H9 (cell line): ENCODE results near the gene SORCS2. TPM values are rescaled to one million over a fixed set of nuclear protein-coding genes. Genes with fewer than 3 reads are reported as not detected.

Experiments used
- DNase-seq: peaks from one replicate; pipeline ENCODE4 v3.0.0-alpha.2; 2017
- H2AFZ ChIP-seq: one replicate; pipeline ENCODE4 v1.6.1; 2013; ENCODE audit warnings: mild to moderate bottlenecking, low read length, control low read depth, moderate library complexity
- H2AK5ac ChIP-seq: 2 replicates; pipeline ENCODE4 v1.6.1; 2013; ENCODE audit warnings: low read length, control low read depth, mixed read lengths; ENCODE audit not compliant: insufficient read length
- H2BK120ac ChIP-seq: one replicate; pipeline ENCODE4 v1.6.1; 2013; ENCODE audit warnings: low read depth, mild to moderate bottlenecking, low read length, control low read depth, inconsistent platforms; ENCODE audit not compliant: poor library complexity, severe bottlenecking
- H2BK12ac ChIP-seq: 2 replicates; pipeline ENCODE4 v1.6.1; 2013; ENCODE audit warnings: low read length, control low read depth, mixed read lengths, low read depth; ENCODE audit not compliant: insufficient read length
- H2BK15ac ChIP-seq: 2 replicates; pipeline ENCODE4 v1.6.1; 2013; ENCODE audit warnings: low read depth, low read length, control low read depth
- H2BK20ac ChIP-seq: one replicate; pipeline ENCODE4 v1.6.1; 2013; ENCODE audit warnings: low read depth, mild to moderate bottlenecking, low read length, control low read depth, inconsistent platforms; ENCODE audit not compliant: poor library complexity, severe bottlenecking
- H2BK5ac ChIP-seq: 2 replicates; pipeline ENCODE4 v1.6.1; 2013; ENCODE audit warnings: low read length, control low read depth, mixed read lengths; ENCODE audit not compliant: insufficient read length
- H3K14ac ChIP-seq: 2 replicates; pipeline ENCODE4 v1.6.1; 2013; ENCODE audit warnings: low read length, control low read depth; ENCODE audit not compliant: insufficient read depth
- H3K18ac ChIP-seq: 2 replicates; pipeline ENCODE4 v1.6.1; 2013; ENCODE audit warnings: low read depth, mild to moderate bottlenecking, mixed read lengths, low read length, control low read depth; ENCODE audit not compliant: insufficient read length
- H3K23ac ChIP-seq: 2 replicates; pipeline ENCODE4 v1.6.1; 2013; ENCODE audit warnings: low read length, control low read depth, mixed read lengths, low read depth; ENCODE audit not compliant: insufficient read length
- H3K23me2 ChIP-seq: 2 replicates; pipeline ENCODE4 v1.6.1; 2013; ENCODE audit warnings: low read depth, mild to moderate bottlenecking, mixed read lengths, low read length, control low read depth; ENCODE audit not compliant: insufficient read length, poor library complexity, severe bottlenecking
- H3K27ac ChIP-seq: 2 replicates; pipeline ENCODE4 v1.5.1; 2013; ENCODE audit warnings: low read length, control low read depth, mixed read lengths, low read depth; ENCODE audit not compliant: insufficient read length
- H3K27me3 ChIP-seq: 2 replicates; pipeline ENCODE4 v1.6.1; 2013; ENCODE audit warnings: low read length, control low read depth, inconsistent platforms; ENCODE audit not compliant: insufficient read depth
- H3K4ac ChIP-seq: 2 replicates; pipeline ENCODE4 v1.6.1; 2013; ENCODE audit warnings: low read depth, mild to moderate bottlenecking, control low read depth, inconsistent platforms, low read length, moderate library complexity
- H3K4me1 ChIP-seq: 2 replicates; pipeline ENCODE4 v1.6.1; 2013; ENCODE audit warnings: low read length, control low read depth, inconsistent platforms; ENCODE audit not compliant: insufficient read depth
- H3K4me2 ChIP-seq: 2 replicates; pipeline ENCODE4 v1.6.1; 2013; ENCODE audit warnings: low read length, control low read depth, mixed read lengths; ENCODE audit not compliant: insufficient read length, insufficient read depth
- H3K56ac ChIP-seq: 2 replicates; pipeline ENCODE4 v1.6.1; 2013; ENCODE audit warnings: low read depth, mild to moderate bottlenecking, mixed read lengths, low read length, control low read depth; ENCODE audit not compliant: insufficient read length
- H3K79me1 ChIP-seq: 2 replicates; pipeline ENCODE4 v1.6.1; 2013; ENCODE audit warnings: low read depth, mild to moderate bottlenecking, moderate library complexity, low read length, control low read depth, inconsistent platforms; ENCODE audit not compliant: insufficient read depth, poor library complexity, severe bottlenecking
- H3K79me2 ChIP-seq: 2 replicates; pipeline ENCODE4 v1.6.1; 2013; ENCODE audit warnings: low read length, control low read depth, inconsistent platforms; ENCODE audit not compliant: insufficient read depth
- H3K9ac ChIP-seq: 2 replicates; pipeline ENCODE4 v1.6.1; 2013; ENCODE audit warnings: low read length, control low read depth, mixed read lengths; ENCODE audit not compliant: insufficient read length; ENCODE audit errors: extremely low read depth
- H3K9me3 ChIP-seq: one replicate; pipeline ENCODE4 v1.6.1; 2013; ENCODE audit warnings: low read depth, low read length, inconsistent platforms; ENCODE audit not compliant: control insufficient read depth
- H3T11ph ChIP-seq: one replicate; pipeline ENCODE4 v1.6.1; 2013; ENCODE audit warnings: mild to moderate bottlenecking, low read length, control low read depth, inconsistent platforms
- H4K20me1 ChIP-seq: one replicate; pipeline ENCODE4 v1.6.1; 2013; ENCODE audit not compliant: control insufficient read depth, insufficient read length, insufficient read depth
- H4K5ac ChIP-seq: 2 replicates; pipeline ENCODE4 v1.6.1; 2013; ENCODE audit warnings: low read depth, mild to moderate bottlenecking, mixed read lengths, low read length, control low read depth; ENCODE audit not compliant: insufficient read length
- H4K8ac ChIP-seq: replicated peaks from 2 replicates; pipeline ENCODE4 v1.6.1; 2013; ENCODE audit warnings: low read length, control low read depth, mixed read lengths, low read depth; ENCODE audit not compliant: insufficient read length
- H4K91ac ChIP-seq: 2 replicates; pipeline ENCODE4 v1.6.1; 2013; ENCODE audit warnings: low read depth, mild to moderate bottlenecking, moderate library complexity, mixed read lengths, low read length, control low read depth; ENCODE audit not compliant: insufficient read length
- H3K27ac Mint-ChIP-seq, 3 experiments: 2 replicates in 2 of 3; 3 replicates in 1 of 3; pipeline ENCODE4 v1.8.0; 2020 to 2021; ENCODE audit warnings: mixed read lengths in 3 of 3, mild to moderate bottlenecking in 1 of 3, moderate library complexity in 1 of 3
- H3K27me3 Mint-ChIP-seq: 2 replicates; pipeline ENCODE4 v1.8.0; 2021; ENCODE audit warnings: low read depth, mild to moderate bottlenecking, moderate library complexity, mixed read lengths
- H3K36me3 Mint-ChIP-seq, 3 experiments: 2 replicates in 2 of 3; 3 replicates in 1 of 3; pipeline ENCODE4 v1.8.0; 2020 to 2021; ENCODE audit warnings: low read depth in 3 of 3, mixed read lengths in 3 of 3; ENCODE audit not compliant: insufficient read depth in 1 of 3
- H3K4me1 Mint-ChIP-seq, 2 experiments: 2 replicates each; pipeline ENCODE4 v1.8.0; 2020; ENCODE audit warnings: mixed read lengths in 2 of 2
- H3K4me3 Mint-ChIP-seq, 2 experiments: 2 replicates in 1 of 2; 3 replicates in 1 of 2; pipeline ENCODE4 v1.8.0; 2020 to 2021; ENCODE audit warnings: mild to moderate bottlenecking in 2 of 2, mixed read lengths in 2 of 2, moderate library complexity in 1 of 2
- H3K9me3 Mint-ChIP-seq, 2 experiments: 2 replicates in 1 of 2; 3 replicates in 1 of 2; pipeline ENCODE4 v1.8.0; 2020; ENCODE audit warnings: mild to moderate bottlenecking in 2 of 2, mixed read lengths in 2 of 2, moderate library complexity in 1 of 2
- CTCF ChIP-seq: fragments of 200-600 bp; sonication (generic); conservative IDR thresholded peaks from 3 replicates; pipeline ENCODE4 v1.8.0; 2021; ENCODE audit warnings: antibody characterized with exemption, mild to moderate bottlenecking
- WGBS: extraction: QIAGEN DNeasy Blood & Tissue Kit; methylation state at CpG from one replicate; pipeline ENCODE4 v1.1.7; 2013; ENCODE audit warnings: missing lambda C conversion rate, low lambda C conversion rate, mixed read lengths; ENCODE audit not compliant: insufficient read length; ENCODE audit errors: extremely low coverage; 5-methylcytosine and 5-hydroxymethylcytosine counted together
- total RNA-seq: library from RNA; stranded (reverse); gene quantifications from 2 replicates; pipeline ENCODE4 v1.2.1, GENCODE V29; 2021

SORCS2 gene
- total RNA-seq, 1 experiment from 2014 or later: 0.57 TPM

- no peaks in the 10 kb centered on the region; a peak in 1 of 7 replicates for H3K36me3 Mint-ChIP-seq
- Histone ChIP-seq H2BK120ac (no peak overlapping the region), H3K14ac (no peak overlapping the region), H3K23ac (no peak overlapping the region), H4K91ac (no peak overlapping the region), H3T11ph (no peak overlapping the region), H3K79me1 (no peaks in the 10 kb centered on the region), H3K18ac (no peak overlapping the region), H2BK5ac (no peak overlapping the region), H2BK12ac (no peak overlapping the region), H3K79me2 (no peaks in the 10 kb centered on the region), H4K8ac (no peak overlapping the region), H2AFZ (no peak overlapping the region), H2AK5ac (no peak overlapping the region), H3K56ac (no peak overlapping the region), H3K9ac (no peak overlapping the region), H3K27ac (no peak overlapping the region), H2BK15ac (no peak overlapping the region), H3K4me1 (no peaks in the 10 kb centered on the region; the same call in 1 of the 2 replicates), H3K27me3 (no peaks in the 10 kb centered on the region), H2BK20ac (no peak overlapping the region), H4K20me1 (no peaks in the 10 kb centered on the region), H3K4ac (no peak overlapping the region), H3K9me3 (no peaks in the 10 kb centered on the region), H3K4me2 (no peak overlapping the region), H4K5ac (no peak overlapping the region), H3K23me2 (no peaks in the 10 kb centered on the region)
- H3K27ac Mint-ChIP-seq: no peak overlapping the region
- H3K4me3 Mint-ChIP-seq: no peak overlapping the region
- no peak for TF ChIP-seq CTCF
- peaks cover 16 to 18% of the 10 kb centered on the region in 2 experiments for H3K4me1 Mint-ChIP-seq
- WGBS: no CpG with 5 or more reads among the region's 11 CpGs
- H3K9me3 Mint-ChIP-seq: 0 out of 5 replicates have a peak, but pooled peaks cover 0 to 4% of the 10 kb centered on the region in 2 experiments
- DNase-seq: no peak
- peaks cover 12% of the 10 kb centered on the region for H3K27me3 Mint-ChIP-seq
Observed at GRCh38 chr4:7637971-7638370, 445.6 kb downstream of the SORCS2 start.
